Activated T-cell treated with anti-CD3 and anti-CD28 coated beads for 48 hours (primary cell): Measurements from ENCODE around the gene ARHGEF25.
"Not testable (repeated sequence)": the region's sequence is repeated elsewhere in the genome, so short reads cannot be mapped to it uniquely, and the experiment has no call there.

ENCODE experiments used
- DNase-seq: peaks from one replicate; pipeline ENCODE4 v3.0.0-alpha.2; 2020; ENCODE audit warnings: low read depth

ARHGEF25 gene

DNA sequence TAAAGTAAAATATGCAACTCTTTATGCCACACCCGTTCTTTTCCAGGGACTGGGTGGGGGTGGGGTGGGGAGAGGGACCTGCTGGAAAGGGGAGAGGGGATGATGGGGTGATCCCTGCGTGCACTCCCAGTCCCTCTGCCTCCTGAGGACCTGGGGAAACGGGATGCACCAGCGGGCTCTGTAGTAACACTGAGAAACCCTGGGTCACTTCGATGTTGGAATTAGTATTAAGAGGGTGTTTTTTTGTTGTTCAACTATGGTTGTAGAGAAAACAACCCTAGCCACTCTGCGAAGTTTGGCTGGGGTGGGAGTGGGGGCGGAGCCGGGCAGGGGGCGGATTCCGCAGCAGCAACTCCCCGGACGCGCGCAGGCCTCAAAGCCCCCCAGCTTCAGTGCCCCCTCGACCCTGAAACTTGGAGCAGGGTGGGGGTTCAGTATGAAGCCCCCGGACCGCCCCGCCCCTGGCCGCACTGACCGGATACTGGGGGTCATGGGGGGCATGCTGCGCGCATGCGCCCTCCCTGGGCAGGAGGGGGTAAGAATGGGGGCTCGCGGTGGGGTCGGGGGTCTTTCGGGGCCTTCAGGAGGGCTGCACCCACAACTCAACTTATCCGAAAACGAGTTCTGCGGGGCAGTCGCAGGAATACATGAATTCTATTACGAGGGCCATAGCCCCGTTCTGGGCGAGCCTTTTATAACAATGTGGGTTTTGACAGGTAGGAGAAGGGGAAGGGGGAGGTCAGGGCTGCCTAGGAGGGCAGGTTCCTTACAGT is 1.3 kb upstream of the ARHGEF25 start:
- DNase-seq: no peak

DNA sequence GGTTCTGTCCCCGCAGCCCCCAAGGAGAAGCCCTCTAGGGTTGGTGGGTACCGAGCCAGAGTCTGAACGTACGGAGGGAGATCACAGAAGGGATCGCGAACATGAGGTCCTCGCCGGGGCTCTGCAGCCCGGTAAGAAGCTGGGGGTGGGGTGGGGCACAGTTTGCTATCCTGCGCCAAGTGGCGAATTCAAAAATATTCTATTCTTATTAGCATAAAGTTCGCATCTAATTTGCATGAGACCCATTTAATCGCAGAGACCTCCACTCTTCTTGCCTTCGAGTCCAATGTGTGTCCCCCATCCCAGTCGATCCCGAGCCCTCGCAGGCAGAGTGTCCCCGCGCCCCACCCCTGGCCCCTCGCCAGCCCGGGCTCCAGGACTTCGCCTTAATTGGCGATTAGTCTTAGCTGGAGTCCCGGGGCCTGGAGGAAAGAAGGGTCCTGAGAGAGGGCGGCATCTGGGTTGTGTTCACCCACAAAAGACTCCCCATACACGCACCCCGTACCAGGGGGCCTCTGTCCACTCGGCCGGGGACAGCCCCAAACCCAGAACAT is 604 bp upstream of the ARHGEF25 start:
- no peak for DNase-seq

DNA sequence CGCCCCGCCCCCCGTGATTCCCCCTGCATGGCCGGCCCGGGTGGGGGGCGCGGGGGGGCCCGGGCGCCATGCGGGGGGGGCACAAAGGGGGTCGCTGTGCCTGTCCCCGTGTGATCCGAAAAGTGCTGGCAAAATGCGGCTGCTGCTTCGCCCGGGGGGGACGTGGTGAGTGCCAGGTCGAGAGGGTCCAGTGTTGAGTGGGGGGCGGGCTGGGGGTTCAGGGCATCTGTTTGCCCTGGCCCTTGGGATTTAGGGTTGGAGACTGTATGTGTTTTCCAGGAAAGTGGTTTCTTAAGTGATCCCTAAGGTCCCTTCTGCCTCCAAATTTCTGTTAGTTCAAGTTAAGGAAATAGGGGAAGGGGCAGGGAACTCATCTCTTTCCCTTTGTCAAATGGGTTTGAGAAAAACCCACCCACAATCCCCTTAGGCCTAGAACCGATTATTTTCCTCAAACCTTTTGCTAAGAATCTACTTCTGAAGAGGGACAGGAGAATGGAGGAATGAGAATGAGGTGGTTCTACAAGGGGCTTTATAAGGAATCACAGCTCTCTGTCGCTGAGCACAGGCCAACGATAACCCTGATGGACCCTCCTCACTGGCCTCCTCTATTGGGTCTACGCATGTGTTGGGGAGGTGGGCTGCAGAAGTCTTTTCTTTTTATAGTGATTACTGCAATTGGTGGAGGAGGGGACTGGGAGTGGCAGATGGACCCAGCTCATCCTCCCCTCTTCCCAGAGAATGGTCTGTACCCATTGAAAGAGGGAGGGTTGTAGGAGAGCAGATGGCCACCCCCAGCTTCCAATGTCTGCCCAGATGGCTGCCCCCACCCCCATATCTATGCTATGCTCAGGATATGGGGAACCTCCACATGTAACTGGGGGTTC is 834 bp downstream of the ARHGEF25 start:
- DNase-seq: no peak

GRCh38 chr12:57612711-57613426 is 1.6 kb downstream of the ARHGEF25 start:
- no peak for DNase-seq

- DNase-seq: no peak
Measured at GRCh38 chr12:57613427-57614109, 2.3 kb downstream of the ARHGEF25 start.

DNA sequence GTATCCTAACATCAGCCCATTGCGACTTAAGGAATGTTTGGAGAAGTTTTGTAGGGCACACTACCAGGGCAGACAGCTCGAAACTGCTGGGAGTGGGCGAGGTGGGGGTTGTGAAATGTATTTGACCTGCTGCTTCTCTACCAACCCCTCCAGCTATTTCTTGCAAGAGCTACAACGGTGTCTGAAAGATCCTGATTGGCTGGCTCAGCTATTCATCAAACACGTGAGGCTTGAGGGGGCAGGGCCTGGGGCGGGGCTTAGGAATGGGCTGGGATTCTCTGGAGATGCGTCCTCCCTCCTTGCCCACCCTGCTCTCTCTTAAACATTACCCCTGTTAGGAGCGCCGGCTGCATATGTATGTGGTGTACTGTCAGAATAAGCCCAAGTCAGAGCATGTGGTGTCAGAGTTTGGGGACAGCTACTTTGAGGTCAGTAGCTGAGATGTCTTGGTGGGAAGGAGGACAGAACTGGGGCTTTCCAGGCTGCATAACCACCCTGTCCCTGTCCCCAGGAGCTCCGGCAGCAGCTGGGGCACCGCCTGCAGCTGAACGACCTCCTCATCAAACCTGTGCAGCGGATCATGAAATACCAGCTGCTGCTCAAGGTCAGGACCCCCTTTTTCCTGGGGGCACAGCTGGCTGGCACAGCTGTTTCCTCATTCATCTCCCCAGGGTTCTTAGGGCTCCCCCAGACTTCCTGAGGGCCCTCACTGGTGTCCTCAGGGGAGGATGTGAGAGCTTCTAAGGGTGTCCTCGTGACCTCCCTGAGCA is 3.1 kb downstream of the ARHGEF25 start:
- no peak for DNase-seq

- DNase-seq: no peak
Measured at GRCh38 chr12:57614948-57615500, 3.8 kb downstream of the ARHGEF25 start.

DNA sequence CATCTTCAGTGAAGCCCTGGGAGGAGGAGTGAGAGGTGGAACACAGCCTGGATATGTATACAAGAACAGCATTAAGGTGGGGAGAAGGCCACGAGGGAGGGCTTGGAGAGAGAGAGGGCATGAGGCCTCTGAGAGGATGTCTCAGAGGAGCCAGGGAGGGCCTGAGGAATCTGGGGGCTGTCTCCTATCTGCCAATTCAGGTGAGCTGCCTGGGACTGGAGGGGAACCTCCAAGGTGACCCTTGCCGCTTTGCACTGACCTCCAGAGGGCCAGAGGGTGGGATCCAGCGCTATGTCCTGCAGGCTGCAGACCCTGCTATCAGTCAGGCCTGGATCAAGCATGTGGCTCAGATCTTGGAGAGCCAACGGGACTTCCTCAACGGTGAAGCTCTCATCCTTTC is 4.4 kb downstream of the ARHGEF25 start:
- no peak for DNase-seq

DNA sequence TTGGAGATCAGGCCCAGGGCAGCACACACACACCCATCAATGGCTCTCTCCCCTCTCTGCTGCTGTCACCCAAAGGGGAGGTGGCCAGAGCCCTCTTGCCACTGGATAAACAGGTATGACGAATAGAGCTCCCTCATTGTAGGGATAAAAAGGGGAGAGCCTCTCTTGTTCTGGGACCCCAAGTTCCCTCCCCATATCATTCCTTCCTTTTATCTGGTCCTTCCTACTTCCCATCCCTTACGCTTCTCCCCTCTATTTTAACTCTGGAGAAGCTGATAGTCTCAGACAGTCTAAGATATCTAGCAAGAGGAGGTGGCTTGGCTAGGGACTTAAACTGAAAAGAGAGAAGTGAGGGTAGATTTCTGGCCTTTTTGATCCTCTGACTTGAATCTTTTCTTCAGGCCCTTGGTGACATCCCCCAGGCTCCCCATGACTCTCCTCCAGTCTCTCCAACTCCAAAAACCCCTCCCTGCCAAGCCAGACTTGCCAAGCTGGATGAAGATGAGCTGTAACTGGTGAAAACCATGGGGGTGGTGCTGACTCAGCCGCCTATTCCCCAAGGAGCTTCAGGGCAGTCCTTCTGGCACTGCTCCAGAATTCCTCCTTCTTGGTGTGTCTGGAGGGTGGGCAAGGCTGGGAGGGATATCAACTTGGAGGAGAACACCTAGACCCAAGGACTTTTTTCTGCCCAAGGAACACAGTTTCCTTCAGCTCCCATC is 5.3 kb downstream of the ARHGEF25 start:
- no peak for DNase-seq

- DNase-seq: no peak
Measured at GRCh38 chr12:57617942-57618341, 6.7 kb downstream of the ARHGEF25 start.

DNA sequence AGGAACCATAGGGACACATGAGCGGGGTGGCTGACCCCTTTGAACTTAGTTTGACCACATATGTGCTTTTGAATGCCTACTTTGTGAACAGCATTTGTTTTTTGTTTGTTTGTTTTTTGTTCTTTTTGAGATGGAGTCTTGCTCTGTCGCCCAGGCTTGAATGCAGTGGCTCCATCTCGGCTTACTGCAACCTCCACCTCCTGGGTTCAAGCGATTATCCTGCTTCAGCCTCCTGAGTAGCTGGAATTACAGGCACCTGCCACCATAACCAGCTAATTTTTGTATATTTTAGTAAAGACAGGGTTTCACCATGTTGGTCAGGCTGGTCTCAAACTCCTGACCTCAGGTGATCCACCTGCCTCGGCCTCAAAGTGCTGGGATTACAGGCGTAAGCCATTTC is 7.2 kb downstream of the ARHGEF25 start:
- not testable (repeated sequence) for DNase-seq

GRCh38 chr12:57618966-57619433 is 7.8 kb downstream of the ARHGEF25 start:
- no peak for DNase-seq

DNA sequence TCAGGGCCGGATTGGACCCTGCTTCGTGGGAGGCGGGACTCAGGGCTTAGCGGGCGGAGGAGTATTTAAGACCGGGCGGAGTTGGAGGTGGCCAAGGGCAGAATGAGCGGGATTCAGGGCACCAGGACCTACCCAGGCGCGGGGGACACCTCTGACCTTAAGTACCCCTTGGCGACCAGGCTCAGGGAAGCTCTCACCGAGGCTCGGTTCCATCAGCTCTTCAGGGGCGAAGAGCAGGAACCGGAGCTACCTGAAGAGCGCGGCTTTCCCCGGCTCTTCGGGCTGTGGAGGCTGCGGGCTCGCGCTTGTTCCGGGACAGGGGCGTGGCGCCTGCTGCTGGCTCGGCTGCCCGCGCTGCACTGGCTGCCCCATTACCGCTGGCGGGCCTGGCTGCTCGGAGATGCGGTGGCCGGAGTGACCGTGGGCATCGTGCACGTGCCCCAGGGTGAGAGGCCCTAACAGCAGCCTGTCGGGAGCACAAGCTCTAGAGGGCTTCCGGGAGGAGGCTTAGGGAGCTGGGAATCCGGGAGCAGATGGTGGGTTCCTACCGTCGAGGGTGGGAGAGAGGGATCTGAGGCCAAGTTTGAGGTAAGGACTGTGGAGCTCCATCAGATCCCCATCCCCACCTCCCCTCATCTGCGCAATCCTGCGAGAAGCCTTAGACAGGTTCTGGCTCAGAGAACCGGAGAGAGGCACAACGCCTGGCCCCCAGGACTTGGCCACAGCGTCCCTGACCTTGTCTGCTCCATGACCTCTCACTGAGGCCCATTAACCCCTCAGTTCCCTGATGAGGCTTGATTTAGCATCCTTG is 8.4 kb downstream of the ARHGEF25 start:
- DNase-seq: no peak

- no peak for DNase-seq
Measured at GRCh38 chr12:57620245-57620935, 9.2 kb downstream of the ARHGEF25 start.

GRCh38 chr12:57620936-57621496 is 9.8 kb downstream of the ARHGEF25 start:
- DNase-seq: no peak

- DNase-seq: no peak
Measured at GRCh38 chr12:57621497-57622292, 10.5 kb downstream of the ARHGEF25 start.
